DMS79 treated with DMSO at 0.1 percent for 48 hours (cell line): Measurements from ENCODE around the gene HSPB6.
"Not testable (repeated sequence)": the region's sequence is repeated elsewhere in the genome, so short reads cannot be mapped to it uniquely, and the experiment has no call there.

ENCODE experiments used
- DNase-seq: peaks from one replicate; lab custom pipeline; 2025; lab: John Stamatoyannopoulos, UW

The HSPB6 gene

GRCh38 chr19:35729763-35730162 lies 27.1 kb downstream of the HSPB6 start:
- no peak for DNase-seq

GRCh38 chr19:35729021-35729420 lies 27.8 kb downstream of the HSPB6 start:
- DNase-seq, result no peak

DNA sequence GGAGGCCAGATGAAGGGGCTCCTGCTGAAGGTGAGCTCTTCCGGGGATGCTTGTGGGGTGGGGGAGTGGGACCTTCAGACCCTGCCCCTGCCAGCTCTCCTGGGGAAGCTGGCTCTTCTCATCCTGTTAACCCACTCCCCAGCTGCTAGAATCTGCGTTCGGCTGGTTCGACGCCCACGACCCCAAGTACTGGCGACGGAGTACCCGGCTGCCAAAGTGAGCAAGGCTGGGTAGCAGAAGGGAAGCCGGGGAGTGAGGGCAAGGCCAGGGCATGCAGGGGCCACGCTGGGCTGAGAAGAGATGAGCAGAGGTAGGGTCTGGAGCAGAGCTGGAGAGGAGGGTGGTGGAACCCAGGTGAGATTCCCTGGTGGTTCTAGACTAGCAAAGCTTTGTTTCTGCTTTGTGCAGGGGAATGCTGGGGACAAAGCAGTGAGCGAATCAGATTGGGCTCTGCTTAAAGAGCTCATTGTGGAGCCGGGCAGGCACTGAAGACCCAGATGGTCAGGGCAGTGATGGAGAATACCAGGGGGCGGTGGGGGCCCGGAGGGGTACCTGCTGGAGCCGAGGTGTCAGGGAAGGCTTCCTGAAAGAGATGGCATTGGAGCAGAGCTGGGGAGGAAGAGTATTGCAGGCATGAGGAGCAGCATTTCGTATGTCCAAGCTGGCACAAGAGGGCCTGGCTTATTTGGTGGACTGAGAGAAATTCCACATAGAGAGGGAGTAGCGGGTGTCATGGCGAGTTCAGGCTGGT lies 28.7 kb downstream of the HSPB6 start:
- no peak for DNase-seq

DNA sequence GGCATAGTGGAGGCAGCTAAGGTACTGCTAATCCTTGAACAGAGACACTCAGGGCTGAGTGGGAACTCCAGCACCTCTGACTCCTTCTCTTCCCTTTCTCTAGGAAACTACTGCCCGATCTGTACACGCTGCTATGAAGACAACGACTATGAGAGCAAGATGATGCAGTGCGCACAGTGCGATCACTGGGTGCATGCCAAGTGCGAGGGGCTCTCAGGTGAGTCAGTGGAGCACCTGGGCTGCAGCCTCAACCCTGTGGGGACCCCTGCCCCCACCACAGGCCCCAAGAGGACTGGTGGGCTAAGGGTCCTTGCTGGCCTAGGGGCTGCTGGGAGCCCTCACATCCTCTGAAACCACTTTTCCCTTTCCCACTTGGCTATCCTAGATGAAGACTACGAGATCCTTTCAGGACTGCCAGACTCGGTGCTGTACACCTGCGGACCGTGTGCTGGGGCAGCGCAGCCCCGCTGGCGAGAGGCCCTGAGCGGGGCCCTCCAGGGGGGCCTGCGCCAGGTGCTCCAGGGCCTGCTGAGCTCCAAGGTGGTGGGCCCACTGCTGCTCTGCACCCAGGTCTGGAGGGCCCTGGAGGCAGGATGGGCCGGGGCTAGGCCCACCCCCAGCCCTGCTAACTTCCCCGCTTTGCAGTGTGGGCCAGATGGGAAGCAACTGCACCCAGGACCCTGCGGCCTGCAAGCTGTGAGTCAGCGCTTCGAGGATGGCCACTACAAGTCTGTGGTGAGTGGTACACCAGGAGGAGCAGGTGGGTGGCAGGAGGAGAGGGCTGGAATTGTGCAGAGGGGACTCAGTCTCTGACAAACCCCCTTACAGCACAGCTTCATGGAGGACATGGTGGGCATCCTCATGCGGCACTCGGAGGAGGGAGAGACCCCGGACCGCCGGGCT lies 29.5 kb downstream of the HSPB6 start:
- no peak for DNase-seq

GRCh38 chr19:35725216-35725861 lies 31.5 kb downstream of the HSPB6 start:
- no peak for DNase-seq

- DNase-seq, result no peak
Measured at GRCh38 chr19:35724560-35724959, 32.3 kb downstream of the HSPB6 start.

GRCh38 chr19:35724132-35724531 lies 32.7 kb downstream of the HSPB6 start:
- not testable (repeated sequence) for DNase-seq

DNA sequence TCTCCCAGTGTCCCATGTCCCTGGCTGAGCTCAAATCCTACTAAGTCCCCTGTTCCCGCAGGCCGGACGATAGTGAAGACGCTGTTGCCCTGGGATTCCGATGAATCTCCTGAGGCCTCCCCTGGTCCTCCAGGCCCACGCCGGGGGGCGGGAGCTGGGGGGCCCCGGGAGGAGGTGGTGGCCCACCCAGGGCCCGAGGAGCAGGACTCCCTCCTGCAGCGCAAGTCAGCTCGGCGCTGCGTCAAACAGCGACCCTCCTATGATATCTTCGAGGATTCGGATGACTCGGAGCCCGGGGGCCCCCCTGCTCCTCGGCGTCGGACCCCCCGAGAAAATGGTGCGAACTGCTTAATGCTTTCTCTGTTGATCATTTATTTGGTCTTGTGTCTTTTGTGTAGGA lies 33.2 kb downstream of the HSPB6 start:
- DNase-seq, result no peak

- no peak for DNase-seq
Measured at GRCh38 chr19:35722897-35723296, 33.9 kb downstream of the HSPB6 start.

DNA sequence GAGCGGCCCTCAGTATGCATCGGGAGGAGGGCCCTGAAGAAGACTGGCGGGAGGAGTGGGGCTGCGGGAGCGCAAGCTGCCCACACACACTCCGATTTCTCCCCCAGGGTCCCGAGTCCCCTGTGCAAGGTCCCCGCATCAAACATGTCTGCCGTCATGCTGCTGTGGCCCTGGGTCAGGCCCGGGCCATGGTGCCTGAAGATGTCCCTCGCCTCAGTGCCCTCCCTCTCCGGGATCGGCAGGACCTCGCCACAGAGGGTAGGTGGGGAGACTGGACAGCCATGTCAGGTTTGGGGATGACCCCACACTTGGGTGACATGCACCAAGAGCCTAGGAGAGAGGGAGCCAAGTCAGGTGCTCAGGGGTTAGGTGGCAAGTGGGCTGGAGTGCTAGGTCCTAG lies 34.4 kb downstream of the HSPB6 start:
- no peak for DNase-seq

DNA sequence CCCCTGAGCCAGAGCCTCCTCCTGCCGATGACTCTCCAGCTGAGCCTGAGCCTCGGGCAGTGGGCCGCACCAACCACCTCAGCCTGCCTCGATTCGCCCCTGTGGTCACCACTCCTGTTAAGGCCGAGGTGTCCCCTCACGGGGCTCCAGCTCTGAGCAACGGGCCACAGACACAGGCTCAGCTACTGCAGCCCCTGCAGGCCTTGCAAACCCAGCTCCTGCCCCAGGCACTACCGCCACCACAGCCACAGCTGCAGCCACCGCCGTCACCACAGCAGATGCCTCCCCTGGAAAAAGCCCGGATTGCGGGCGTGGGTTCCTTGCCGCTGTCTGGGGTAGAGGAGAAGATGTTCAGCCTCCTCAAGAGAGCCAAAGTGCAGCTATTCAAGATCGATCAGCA lies 35.5 kb downstream of the HSPB6 start:
- no peak for DNase-seq

DNA sequence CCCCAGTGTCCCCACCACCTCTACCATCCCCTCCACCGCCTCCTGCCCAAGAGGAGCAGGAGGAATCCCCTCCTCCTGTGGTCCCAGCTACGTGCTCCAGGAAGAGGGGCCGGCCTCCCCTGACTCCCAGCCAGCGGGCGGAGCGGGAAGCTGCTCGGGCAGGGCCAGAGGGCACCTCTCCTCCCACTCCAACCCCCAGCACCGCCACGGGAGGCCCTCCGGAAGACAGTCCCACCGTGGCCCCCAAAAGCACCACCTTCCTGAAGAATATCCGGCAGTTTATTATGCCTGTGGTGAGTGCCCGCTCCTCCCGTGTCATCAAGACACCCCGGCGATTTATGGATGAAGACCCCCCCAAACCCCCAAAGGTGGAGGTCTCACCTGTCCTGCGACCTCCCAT lies 36.2 kb downstream of the HSPB6 start:
- DNase-seq, result no peak

DNA sequence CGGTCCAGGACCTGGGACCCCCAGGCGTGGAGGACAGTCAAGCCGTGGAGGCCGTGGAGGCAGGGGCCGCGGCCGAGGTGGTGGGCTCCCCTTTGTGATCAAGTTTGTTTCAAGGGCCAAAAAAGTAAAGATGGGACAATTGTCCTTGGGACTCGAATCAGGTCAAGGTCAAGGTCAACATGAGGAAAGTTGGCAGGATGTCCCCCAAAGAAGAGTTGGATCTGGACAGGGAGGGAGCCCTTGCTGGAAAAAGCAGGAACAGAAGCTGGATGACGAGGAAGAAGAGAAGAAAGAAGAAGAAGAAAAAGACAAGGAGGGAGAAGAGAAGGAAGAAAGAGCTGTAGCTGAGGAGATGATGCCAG lies 36.7 kb downstream of the HSPB6 start:
- no peak for DNase-seq

DNA sequence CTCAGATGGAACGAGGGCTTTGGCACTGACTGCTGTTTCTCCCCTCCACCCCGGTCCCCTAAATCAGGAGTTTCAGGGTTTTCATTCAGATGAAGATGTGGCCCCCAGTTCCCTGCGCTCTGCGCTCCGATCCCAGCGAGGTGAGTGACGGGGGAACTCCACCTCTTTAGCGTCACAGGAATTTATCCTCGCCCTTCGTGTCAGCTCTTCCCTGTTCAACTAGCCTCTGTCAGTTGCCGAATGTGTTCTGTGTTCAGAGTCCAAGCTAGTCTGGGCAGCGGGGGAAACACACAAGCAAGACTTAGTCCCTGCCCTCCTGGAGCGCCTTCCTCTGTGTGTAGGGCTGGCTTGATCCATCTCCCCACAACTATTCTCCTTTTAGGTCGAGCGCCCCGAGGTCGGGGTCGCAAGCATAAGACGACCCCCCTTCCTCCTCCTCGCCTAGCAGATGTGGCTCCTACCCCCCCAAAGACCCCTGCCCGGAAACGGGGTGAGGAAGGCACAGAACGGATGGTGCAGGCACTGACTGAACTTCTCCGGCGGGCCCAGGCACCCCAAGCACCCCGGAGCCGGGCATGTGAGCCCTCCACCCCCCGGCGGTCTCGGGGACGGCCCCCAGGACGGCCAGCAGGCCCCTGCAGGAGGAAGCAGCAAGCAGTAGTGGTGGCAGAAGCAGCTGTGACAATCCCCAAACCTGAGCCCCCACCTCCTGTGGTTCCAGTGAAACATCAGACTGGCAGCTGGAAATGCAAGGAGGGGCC lies 37.2 kb downstream of the HSPB6 start:
- DNase-seq, result no peak

- no peak for DNase-seq
Measured at GRCh38 chr19:35718345-35719041, 38.3 kb downstream of the HSPB6 start.

- DNase-seq, result peak; percentile 86
Measured at GRCh38 chr19:35717665-35718344, 39.0 kb downstream of the HSPB6 start, which contains the start of gene KMT2B. Gene KMT2B (plus strand): TSS chr19:35718003. CDS start chr19:35718019, 16 bp downstream.

DNA sequence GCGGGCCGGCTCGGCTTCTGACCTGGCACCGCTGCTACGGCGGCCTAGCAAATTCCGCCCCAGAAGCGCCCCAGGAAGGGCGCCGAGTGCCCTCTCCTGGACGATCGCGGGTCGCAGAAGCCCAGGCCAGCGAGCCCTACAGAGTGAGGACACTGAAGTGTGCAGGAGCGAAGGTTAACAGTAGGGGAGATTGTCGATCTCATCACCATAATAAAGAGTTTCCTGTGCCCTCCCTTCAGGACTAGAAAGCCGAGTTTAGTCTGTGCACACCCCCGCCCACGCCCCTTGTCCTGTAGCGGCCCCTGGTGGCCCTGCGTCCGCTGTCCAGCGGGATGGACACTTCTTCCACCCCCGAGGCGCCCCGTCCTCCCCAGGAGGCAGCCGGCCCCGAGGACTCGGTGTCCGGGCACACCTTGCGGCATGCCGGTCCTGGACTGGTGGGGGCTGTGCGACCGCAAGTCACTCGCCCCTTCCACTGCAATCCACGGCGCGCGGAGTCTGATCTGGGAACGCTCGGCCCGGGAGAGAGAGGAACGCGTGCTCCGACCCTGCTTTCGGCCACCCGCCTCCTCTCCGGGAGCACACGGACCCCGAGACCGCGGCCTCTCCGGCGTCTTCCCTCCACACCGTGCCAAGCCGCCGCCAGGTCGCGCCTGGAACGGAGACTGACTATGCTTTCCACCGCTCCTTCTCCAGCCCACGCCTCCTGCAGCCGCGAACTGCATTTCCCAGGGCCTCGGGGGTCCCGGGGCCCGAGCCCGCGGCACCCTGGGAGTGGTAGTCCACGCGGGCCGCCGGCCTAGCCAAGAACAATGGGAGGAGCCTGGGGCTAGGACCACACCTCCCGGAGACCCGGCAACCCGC lies 39.8 kb downstream of the HSPB6 start:
- DNase-seq, result peak; percentile 64

DNA sequence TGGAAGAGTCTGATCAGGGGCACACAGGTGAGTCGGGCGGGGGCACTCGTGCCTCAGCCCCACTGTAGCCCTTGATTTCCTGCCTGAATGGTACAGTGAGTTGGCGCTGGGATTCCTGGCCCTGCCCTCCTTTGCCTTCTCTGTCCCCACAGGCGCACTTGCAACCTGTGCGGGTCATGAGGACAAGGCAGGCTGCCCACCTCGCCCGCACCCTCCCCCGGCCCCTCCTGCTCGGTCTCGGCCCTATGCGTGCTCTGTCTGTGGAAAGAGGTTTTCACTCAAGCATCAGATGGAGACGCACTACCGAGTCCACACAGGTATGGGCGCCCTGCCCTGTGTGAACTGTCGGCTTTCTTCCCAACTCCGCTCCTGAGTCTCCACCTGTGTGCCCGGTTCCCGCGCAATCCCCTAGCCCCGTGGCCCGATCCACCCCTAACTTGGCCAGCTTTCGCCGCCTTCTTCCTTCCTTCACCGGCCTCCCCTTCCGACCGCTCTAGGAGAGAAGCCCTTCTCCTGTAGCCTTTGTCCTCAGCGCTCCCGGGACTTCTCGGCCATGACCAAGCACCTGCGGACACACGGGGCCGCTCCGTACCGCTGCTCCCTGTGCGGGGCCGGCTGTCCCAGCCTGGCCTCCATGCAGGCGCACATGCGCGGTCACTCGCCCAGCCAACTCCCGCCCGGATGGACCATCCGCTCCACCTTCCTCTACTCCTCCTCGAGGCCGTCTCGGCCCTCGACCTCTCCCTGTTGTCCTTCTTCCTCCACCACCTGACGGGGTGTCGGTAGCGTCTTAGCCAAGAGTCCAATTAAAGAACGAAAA lies 40.6 kb downstream of the HSPB6 start:
- peak; percentile 39 for DNase-seq

GRCh38 chr19:35715355-35715809 lies 41.4 kb downstream of the HSPB6 start:
- DNase-seq, result no peak
